HEK293 (cell line): Measurements from ENCODE around the gene CRTC2.
A peak's percentile ranks its signal among the peaks of the same experiment; 100 is the strongest.

Source experiments
- CTCF ChIA-PET: fragments of 350-600 bp; formaldehyde crosslinking; extraction: SDS; loops from one replicate; lab custom pipeline; 2021; ENCODE audit warnings: antibody characterized with exemption; lab: Yijun Ruan, JAX
- POLR2A ChIA-PET: fragments of 300-600 bp; formaldehyde crosslinking; extraction: SDS; loops from one replicate; lab custom pipeline; 2020; ENCODE audit warnings: antibody characterized with exemption, inconsistent platforms; lab: Yijun Ruan, JAX
- H3K27ac ChIP-seq: fragments of 200-500 bp; sonication (Bioruptor generic); 2 replicates; pipeline ENCODE4 v1.5.1; 2014; ENCODE audit warnings: low read depth, low read length, control low read depth, inconsistent platforms; ENCODE audit errors: extremely low read depth
- H3K36me3 ChIP-seq, 2 experiments: fragments of 200-500 bp in 1 of 2; sonication (Bioruptor generic) in 1 of 2; 1 replicate in 1 of 2; 2 replicates in 1 of 2; pipeline ENCODE4 v1.5.1; 2014 to 2017; ENCODE audit warnings: inconsistent platforms in 2 of 2, low read length in 2 of 2; ENCODE audit not compliant: control insufficient read depth in 2 of 2, insufficient read depth in 1 of 2
- H3K4me1 ChIP-seq: fragments of 200-500 bp; sonication (Bioruptor generic); 2 replicates; pipeline ENCODE4 v1.5.1; 2014; ENCODE audit warnings: mild to moderate bottlenecking, low read length, inconsistent platforms; ENCODE audit not compliant: control insufficient read depth, insufficient read depth
- H3K4me3 ChIP-seq: 2 replicates; pipeline ENCODE4 v1.5.1; 2011; ENCODE audit warnings: low read depth, mild to moderate bottlenecking, control low read depth, low read length, moderate library complexity
- H3K9me3 ChIP-seq: fragments of 200-500 bp; sonication (Bioruptor generic); 2 replicates; pipeline ENCODE4 v1.5.1; 2014; ENCODE audit warnings: low read depth, low read length, inconsistent platforms; ENCODE audit not compliant: control insufficient read depth, insufficient read depth
- RBAK ChIP-seq: fragments of 450-650 bp; formaldehyde crosslinking; IDR thresholded peaks from 2 replicates; pipeline ENCODE4 v1.5.1; 2016; ENCODE audit warnings: missing biosample characterization, missing genetic modification characterization
- SP2 ChIP-seq: fragments of 450-650 bp; formaldehyde crosslinking; IDR thresholded peaks from 2 replicates; pipeline ENCODE4 v1.5.1; 2016; ENCODE audit warnings: missing biosample characterization, missing genetic modification characterization
- TCF7L2 ChIP-seq: IDR thresholded peaks from 2 replicates; pipeline ENCODE4 v1.6.1; 2011; ENCODE audit warnings: low read depth, mild to moderate bottlenecking, inconsistent platforms, low read length, moderate library complexity, borderline replicate concordance
- ZFHX2 ChIP-seq: fragments of 450-650 bp; formaldehyde crosslinking; conservative IDR thresholded peaks from 2 replicates; pipeline ENCODE4 v1.5.1; 2016; ENCODE audit warnings: missing biosample characterization, missing genetic modification characterization
- ZFP41 ChIP-seq: fragments of 450-650 bp; formaldehyde crosslinking; IDR thresholded peaks from 2 replicates; pipeline ENCODE4 v1.5.1; 2016; ENCODE audit warnings: missing biosample characterization, missing genetic modification characterization, borderline replicate concordance
- ZNF16 ChIP-seq: fragments of 450-650 bp; formaldehyde crosslinking; IDR thresholded peaks from 2 replicates; pipeline ENCODE4 v1.5.1; 2016; ENCODE audit warnings: low read depth, missing biosample characterization, missing genetic modification characterization
- ZNF175 ChIP-seq: fragments of 450-650 bp; formaldehyde crosslinking; IDR thresholded peaks from 2 replicates; pipeline ENCODE4 v1.5.1; 2016; ENCODE audit warnings: missing biosample characterization, missing genetic modification characterization
- ZNF19 ChIP-seq: fragments of 450-650 bp; formaldehyde crosslinking; IDR thresholded peaks from 2 replicates; pipeline ENCODE4; 2016; ENCODE audit warnings: missing biosample characterization, missing genetic modification characterization, low read depth
- ZNF274 ChIP-seq, 2 experiments: fragments of 200-500 bp in 1 of 2; fragments of 450-650 bp in 1 of 2; sonication (Bioruptor generic) in 1 of 2; formaldehyde crosslinking in 1 of 2; IDR thresholded peaks; 2 replicates each; pipeline versions ENCODE4 v1.5.1 to v1.6.1; 2014 to 2016; ENCODE audit warnings: borderline replicate concordance in 1 of 2, inconsistent platforms in 1 of 2, low read length in 1 of 2, missing biosample characterization in 1 of 2, missing genetic modification characterization in 1 of 2
- ZNF600 ChIP-seq: fragments of 450-650 bp; formaldehyde crosslinking; IDR thresholded peaks from 2 replicates; pipeline ENCODE4 v1.5.1; 2016; ENCODE audit warnings: missing biosample characterization, missing genetic modification characterization
- ZNF707 ChIP-seq: fragments of 450-650 bp; formaldehyde crosslinking; IDR thresholded peaks from 2 replicates; pipeline ENCODE4 v1.5.1; 2016; ENCODE audit warnings: missing biosample characterization, missing genetic modification characterization
- ZNF837 ChIP-seq: fragments of 450-650 bp; formaldehyde crosslinking; IDR thresholded peaks from 2 replicates; pipeline ENCODE4 v1.5.1; 2016; ENCODE audit warnings: missing biosample characterization, missing genetic modification characterization
- TF ChIP-seq, protein P1 (sequence below): fragments of 450-650 bp; formaldehyde crosslinking; IDR thresholded peaks from 2 replicates; pipeline ENCODE4 v1.5.1; 2016; ENCODE audit warnings: missing biosample characterization, missing genetic modification characterization
- TF ChIP-seq, protein P2 (sequence below): fragments of 450-650 bp; formaldehyde crosslinking; optimal IDR thresholded peaks from 2 replicates; pipeline ENCODE3; 2016; ENCODE audit warnings: missing biosample characterization, mild to moderate bottlenecking, missing genetic modification characterization

CRTC2 gene

DNA sequence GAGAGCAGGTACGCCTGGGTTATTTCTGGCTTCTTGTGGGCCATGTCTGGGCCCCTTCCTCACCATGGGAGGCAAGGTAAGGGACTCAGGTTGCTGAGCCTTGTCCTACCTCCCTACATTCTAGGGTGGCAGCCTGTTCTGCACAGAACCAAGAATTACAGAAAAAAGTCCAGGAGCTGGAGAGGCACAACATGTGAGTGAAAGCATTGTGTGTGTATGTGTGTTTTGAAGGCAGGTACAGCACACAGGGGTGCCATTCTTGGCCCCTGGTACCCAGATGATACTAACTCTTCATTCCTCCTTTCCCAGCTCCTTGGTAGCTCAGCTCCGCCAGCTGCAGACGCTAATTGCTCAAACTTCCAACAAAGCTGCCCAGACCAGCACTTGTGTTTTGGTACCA is 14.7 kb upstream of the CRTC2 start:
- H3K4me3 ChIP-seq = no peak overlapping the region
- H3K4me1 ChIP-seq = no peaks in the 10 kb centered on the region
- no peak overlapping the region for H3K27ac ChIP-seq
- no peaks in the 10 kb centered on the region for H3K9me3 ChIP-seq
- ChIA-PET CTCF (interaction anchor here (0.6 to 4.1 kb wide), 3 partner anchors 13 to 27 kb away, joined by 3 to 25 read pairs (median 8); partner anchors contain the start of genes DENND4B and RAB13), POLR2A (interaction anchor here (1.5 to 1.8 kb wide), 3 partner anchors 10 to 17 kb away, joined by 5 to 9 read pairs (median 7); partner anchors contain the start of genes CRTC2, RPS27 and SLC39A1)
- TF ChIP-seq ZNF837 (tag by site-specific recombination) (no peak), ZFP41 (tag by site-specific recombination) (no peak), ZNF600 (tag by site-specific recombination) (0 out of 2 replicates have a peak, but pooled peaks have one; percentile 45), ZNF274 (IDR thresholded peaks at IDR 0.05; ENCODE audit: low read length) (no peak), ZNF274 (tag by site-specific recombination; IDR thresholded peaks at IDR 0.05; ENCODE audit: borderline replicate concordance) (no peak), TCF7L2 (no peak), ZNF16 (tag by site-specific recombination) (no peak), RBAK (tag by site-specific recombination) (no peak)
- H3K36me3 ChIP-seq = peaks cover 11 to 45% of the 10 kb centered on the region in 2 experiments

DNA sequence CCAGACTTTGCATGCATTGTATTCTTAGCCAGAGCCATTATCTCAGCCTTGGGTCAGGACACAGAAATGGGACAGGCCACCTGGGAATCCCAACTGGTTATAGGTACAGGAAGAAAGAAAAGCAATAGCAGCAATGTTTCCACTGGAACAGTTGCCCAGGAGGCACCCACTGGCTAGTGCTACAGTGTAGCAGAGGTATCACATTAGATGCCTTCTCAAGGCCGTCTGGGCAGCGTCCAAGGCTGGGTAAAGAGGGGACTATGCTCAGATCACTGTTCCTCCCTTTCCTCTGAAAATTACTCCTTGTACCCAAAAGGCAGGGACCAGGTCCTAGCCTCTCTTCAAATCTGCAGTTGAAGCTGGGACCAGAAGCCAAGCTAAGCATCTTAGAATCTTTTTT is 11.9 kb upstream of the CRTC2 start:
- H3K4me1 ChIP-seq = no peaks in the 10 kb centered on the region
- H3K36me3 ChIP-seq = peaks cover 11 to 34% of the 10 kb centered on the region in 2 experiments
- H3K27ac ChIP-seq = no peak overlapping the region
- no peak overlapping the region for H3K4me3 ChIP-seq
- H3K9me3 ChIP-seq = no peaks in the 10 kb centered on the region
- ChIA-PET CTCF (no interaction called here), POLR2A (interaction anchor here (0.6 to 5.2 kb wide), 2 partner anchors 7 to 149 kb away, joined by 3 to 137 read pairs; partner anchors contain the start of gene JTB)
- no peak for TF ChIP-seq ZNF19 (tag by site-specific recombination)
- TF ChIP-seq, protein P1, sequence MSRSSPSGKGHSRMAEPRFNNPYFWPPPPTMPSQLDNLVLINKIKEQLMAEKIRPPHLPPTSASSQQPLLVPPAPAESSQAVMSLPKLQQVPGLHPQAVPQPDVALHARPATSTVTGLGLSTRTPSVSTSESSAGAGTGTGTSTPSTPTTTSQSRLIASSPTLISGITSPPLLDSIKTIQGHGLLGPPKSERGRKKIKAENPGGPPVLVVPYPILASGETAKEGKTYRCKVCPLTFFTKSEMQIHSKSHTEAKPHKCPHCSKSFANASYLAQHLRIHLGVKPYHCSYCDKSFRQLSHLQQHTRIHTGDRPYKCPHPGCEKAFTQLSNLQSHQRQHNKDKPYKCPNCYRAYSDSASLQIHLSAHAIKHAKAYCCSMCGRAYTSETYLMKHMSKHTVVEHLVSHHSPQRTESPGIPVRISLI (tag by site-specific recombination) = peak; percentile 46

DNA sequence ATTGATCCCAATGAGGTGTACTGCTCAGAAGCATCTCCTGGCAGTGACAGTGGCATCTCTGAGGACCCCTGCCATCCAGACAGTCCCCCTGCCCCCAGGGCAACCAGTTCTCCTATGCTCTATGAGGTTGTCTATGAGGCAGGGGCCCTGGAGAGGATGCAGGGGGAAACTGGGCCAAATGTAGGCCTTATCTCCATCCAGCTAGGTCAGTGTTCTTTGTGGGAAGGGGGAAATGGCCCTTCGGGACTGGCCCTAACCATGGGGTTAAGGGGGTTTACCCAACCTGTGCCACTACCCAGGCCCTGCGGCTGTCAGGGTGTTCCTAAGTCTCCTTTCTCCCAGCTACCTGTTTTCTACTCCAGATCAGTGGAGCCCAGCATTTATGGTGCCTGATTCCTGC is 10.6 kb upstream of the CRTC2 start:
- TF ChIP-seq ZNF175 (no peak), SP2 (tag by site-specific recombination) (no peak)
- TF ChIP-seq, protein P2, sequence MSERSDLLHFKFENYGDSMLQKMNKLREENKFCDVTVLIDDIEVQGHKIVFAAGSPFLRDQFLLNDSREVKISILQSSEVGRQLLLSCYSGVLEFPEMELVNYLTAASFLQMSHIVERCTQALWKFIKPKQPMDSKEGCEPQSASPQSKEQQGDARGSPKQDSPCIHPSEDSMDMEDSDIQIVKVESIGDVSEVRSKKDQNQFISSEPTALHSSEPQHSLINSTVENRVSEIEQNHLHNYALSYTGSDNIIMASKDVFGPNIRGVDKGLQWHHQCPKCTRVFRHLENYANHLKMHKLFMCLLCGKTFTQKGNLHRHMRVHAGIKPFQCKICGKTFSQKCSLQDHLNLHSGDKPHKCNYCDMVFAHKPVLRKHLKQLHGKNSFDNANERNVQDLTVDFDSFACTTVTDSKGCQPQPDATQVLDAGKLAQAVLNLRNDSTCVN (tag by site-specific recombination) = no peak
- H3K36me3 ChIP-seq = peaks cover 0 to 20% of the 10 kb centered on the region in 2 experiments; a peak in 2 of 3 replicates
- H3K4me1 ChIP-seq = no peaks in the 10 kb centered on the region; the same call in 1 of the 2 replicates
- no peaks in the 10 kb centered on the region for H3K9me3 ChIP-seq
- CTCF ChIA-PET = interaction anchor here (0.5 to 3.1 kb wide), 5 partner anchors 8 to 612 kb away, joined by 3 to 19 read pairs (median 5); partner anchors contain the start of genes JTB and RAB13
- no peak overlapping the region for H3K4me3 ChIP-seq
- POLR2A ChIA-PET = interaction anchor here (3.4 to 5.2 kb wide), 2 partner anchors 8 to 22 kb away, joined by 50 to 137 read pairs; partner anchors contain the start of genes JTB and RPS27
- no peak overlapping the region for H3K27ac ChIP-seq

DNA sequence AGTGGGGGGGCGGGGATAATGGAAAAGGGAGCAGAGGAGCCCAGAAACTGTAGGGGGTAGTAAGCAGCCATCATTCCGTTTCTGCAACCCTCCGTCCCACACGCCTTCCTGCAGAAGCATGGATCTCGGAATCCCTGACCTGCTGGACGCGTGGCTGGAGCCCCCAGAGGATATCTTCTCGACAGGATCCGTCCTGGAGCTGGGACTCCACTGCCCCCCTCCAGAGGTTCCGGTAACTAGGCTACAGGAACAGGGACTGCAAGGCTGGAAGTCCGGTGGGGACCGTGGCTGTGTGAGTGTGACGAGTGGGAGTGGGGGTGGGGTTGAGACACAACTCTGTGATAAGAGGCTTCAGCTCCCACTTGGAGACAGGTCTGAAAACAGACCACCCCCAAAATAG is 10.0 kb upstream of the CRTC2 start:
- peaks cover 0 to 15% of the 10 kb centered on the region in 2 experiments; a peak in 2 of 3 replicates for H3K36me3 ChIP-seq
- ChIA-PET POLR2A (interaction anchor here (1.9 to 5.2 kb wide), 5 partner anchors 9 to 46 kb away, joined by 7 to 137 read pairs (median 31); partner anchors contain the start of genes GATAD2B, JTB, RAB13 and RPS27), CTCF (interaction anchor here (0.5 to 3.1 kb wide), 7 partner anchors 8 to 341 kb away, joined by 4 to 19 read pairs (median 5); partner anchors contain the start of genes JTB, RAB13, S100A1 and S100A13)
- H3K9me3 ChIP-seq = no peaks in the 10 kb centered on the region
- no peaks in the 10 kb centered on the region; the same call in 1 of the 2 replicates for H3K4me1 ChIP-seq
- TF ChIP-seq ZFHX2 (0 out of 2 replicates have a peak, but pooled peaks have one; percentile 17), ZNF707 (tag by site-specific recombination) (no peak)
- H3K4me3 ChIP-seq = peak overlapping the region; percentile 29
- H3K27ac ChIP-seq = no peak overlapping the region; the same call in 1 of the 2 replicates
